NCI-H1092 (cell line): ENCODE results near the gene USP10.

ENCODE experiments used
- DNase-seq: peaks from one replicate; lab custom pipeline; 2025; lab: John Stamatoyannopoulos, UW

Gene USP10

DNA sequence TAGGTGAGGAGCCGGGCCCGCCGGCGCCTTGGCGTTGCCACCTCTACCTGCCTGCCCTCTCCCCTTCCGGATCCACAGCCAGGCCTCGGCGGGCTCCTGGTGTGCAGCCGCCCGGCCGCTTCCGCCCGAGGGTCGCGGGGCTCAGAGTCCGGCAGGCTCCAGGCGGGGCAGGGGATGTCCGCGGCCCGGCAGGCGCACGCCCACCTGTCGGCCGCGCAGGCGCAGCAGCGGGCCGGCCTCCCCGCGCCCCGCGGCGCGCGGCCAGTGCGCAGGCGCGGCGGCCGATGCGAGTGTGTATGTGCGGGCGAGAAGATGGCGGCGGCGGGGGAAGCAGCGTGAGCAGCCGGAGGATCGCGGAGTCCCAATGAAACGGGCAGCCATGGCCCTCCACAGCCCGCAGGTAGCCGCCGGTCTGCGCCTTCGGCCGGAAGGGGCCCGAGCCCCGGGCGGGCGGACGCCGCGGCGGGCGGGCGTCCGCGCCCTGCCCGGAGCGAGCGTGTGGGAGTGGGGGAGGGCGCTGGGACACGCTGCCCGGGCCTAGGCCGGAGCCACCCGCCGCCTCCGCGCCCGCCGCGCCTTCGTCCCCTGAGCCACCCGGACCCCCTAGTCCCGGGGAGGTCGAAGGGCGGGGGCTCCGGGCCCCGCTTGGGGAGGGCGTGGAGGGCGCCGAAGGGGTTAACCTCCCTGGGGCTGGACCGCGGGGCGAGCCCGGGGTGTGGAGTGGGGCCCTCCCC, at the start of gene USP10:
TSS of gene USP10 (plus strand) at position 289 of the 734 bp plus-strand sequence. CDS start at position 380, 91 bp downstream.
- peak; percentile 78 for DNase-seq

DNA sequence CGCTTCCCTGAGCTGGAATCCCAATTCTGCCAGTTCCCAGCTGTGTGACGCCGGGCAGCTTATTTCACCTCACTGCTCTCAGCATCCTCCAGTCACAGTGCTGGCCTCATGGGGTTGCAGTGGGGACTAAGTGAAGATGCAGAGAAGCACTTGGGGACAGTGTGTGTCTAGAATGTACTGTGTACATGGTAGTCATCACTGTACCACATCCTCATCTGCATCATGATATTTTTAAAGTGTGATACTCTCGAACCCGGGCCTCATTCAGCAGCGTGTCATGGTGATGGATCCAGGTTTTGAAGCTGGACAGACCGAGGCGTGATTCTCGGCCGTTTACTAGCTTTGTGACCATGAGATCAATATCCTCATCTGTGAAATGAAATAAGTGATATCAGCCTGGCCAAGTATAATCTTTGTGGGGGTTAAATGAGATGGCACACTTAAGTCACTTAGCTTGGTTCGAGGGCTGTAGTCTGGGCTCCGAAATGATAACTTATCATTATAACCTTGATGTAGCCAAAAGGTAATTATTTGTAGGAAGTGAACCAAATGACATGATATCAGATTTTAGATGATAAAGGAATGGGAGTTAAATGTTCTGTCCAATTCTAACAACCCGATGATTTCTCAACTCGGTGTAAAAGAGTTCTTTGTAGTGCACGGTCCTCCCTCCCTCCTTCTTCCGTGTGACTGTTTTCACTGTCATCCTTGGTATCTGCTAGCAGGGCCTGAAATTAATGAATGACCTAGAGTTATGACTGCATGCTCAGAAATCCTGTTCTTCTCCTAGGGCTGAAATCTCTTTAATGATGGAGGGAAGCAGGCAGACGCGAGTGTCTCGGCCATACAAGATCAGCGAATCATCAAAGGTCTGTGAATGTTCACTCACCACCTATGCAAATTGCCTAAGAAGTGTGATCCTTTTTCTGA, 49.5 kb upstream of the USP10 start:
- no peak for DNase-seq

GRCh38 chr16:84652566-84652965, 47.2 kb upstream of the USP10 start:
- no peak for DNase-seq

- no peak for DNase-seq
These were observed 45.6 kb upstream of the USP10 start for GRCh38 chr16:84654238-84654637.

DNA sequence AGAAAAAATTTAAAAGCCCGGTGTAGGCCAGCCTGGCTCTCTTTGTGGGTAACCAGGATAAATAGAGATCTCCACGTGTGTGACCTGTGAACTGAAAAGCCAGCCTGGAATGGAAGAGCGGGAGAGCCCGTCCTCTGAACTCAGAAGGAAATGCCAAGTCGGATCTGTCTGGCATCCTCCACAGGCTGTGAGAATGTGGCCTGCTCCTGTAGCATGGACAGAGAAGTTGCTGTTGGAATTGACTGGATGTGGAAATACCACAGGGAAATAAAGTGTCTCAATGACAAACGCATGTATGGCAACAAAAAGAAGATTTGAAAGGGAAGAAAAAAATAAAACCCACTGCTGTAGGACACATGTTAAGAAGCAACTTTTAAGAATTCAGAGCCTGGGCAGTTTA, 44.8 kb upstream of the USP10 start:
- no peak for DNase-seq

DNA sequence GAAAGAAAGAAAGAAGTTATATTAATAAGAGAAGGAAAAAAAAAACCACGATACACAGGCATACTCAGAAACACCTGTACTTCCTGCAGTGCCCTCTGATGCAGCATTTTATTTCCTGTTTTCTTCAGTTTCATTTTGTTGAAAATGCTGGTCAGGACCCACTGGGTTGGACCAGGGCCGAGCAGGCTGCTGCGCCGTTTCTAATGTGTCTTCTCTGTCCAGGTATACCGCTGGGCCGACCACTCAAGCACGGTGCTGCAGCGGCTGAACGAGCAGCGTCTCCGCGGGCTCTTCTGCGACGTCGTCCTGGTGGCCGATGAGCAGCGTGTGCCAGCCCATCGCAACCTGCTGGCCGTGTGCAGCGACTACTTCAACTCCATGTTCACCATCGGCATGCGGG, 43.2 kb upstream of the USP10 start:
- no peak for DNase-seq

DNA sequence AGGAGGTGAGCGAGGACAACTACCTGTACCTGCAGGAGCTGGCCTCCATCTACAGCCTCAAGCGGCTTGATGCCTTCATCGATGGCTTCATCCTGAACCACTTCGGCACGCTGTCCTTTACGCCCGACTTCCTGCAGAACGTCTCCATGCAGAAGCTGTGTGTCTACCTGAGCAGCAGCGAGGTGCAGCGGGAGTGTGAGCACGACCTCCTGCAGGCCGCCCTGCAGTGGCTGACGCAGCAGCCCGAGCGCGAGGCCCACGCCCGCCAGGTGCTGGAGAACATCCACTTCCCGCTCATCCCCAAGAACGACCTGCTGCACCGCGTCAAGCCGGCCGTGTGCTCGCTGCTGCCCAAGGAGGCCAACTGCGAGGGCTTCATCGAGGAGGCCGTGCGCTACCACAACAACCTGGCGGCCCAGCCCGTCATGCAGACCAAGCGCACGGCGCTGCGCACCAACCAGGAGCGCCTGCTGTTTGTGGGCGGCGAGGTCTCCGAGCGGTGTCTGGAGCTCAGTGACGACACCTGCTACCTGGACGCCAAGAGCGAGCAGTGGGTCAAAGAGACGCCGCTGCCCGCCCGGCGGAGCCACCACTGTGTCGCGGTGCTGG, 42.5 kb upstream of the USP10 start:
- no peak for DNase-seq

DNA sequence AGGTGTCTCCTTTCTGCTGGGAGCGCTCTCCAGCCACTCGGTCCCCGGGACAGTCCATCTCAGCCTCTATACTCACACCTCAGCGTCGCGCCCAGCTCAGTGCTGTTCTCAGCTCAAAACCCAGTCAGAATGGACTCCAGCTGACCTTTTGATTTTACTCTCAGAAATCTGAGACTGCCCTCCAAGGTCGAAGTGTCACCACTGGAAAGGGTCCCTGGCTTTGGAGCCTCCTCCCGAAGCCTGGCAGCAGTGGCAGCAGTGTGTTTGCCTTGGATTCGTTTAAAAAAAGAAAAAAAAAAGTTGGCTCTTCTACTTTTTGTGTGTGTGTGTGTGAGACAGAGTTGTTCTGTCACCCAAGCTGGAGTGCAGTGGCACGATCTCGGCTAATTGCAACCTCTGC, 41.1 kb upstream of the USP10 start:
- DNase-seq = no peak

- DNase-seq = no peak
These were observed 40.0 kb upstream of the USP10 start for GRCh38 chr16:84659656-84660300.

GRCh38 chr16:84660973-84661372, 38.8 kb upstream of the USP10 start:
- DNase-seq = no peak

DNA sequence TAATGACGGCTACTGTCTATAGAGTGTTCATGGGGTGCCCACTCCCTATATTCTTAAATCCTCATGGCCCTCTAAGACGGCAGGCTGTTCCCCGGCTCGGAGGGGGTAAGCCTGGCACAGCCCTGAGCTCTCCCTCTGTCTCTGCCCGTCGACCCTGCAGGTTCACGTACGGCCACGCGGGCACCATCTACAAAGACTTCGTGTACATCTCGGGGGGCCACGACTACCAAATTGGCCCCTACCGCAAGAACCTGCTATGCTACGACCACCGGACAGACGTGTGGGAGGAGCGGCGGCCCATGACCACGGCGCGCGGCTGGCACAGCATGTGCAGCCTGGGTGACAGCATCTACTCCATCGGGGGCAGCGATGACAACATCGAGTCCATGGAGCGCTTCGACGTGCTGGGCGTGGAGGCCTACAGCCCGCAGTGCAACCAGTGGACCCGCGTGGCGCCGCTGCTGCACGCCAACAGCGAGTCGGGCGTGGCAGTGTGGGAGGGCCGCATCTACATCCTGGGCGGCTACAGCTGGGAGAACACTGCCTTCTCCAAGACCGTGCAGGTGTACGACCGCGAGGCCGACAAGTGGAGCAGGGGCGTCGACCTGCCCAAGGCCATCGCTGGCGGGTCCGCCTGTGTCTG, 38.3 kb upstream of the USP10 start:
- DNase-seq = no peak

GRCh38 chr16:84662471-84662870, 37.3 kb upstream of the USP10 start:
- DNase-seq = no peak

DNA sequence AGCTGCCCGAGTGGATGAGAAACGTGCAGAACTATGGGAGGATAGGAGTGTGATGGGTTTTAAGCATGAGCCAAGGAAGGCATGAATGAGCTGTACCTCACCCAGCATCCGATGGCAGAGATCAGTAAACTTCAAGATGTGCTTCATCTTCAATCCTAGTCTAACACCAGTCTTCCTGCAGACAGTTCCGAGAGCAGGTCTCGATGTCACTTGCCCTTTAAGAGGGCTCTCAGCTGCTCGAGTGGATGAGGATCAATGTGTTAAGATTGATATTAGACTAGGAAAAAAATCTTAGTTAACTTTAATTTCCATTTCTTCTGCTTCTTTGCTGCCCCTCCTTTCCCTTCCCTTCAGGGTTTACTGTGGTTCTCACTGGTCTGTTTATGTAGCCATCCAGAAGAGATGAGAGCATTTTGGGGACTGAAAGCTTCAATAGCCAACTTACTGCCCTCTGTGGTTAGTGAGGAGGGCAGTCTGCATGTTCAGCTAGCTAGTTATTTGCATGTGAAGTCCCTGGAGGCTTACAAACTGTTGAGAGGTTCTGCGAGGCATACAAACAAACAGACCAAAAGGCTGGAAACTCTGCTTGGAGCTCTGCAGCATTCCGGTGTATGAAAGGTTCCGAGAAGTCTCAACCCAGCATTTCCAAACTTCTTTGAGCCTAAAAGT, 36.2 kb upstream of the USP10 start:
- no peak for DNase-seq

GRCh38 chr16:84665359-84665758, 34.4 kb upstream of the USP10 start:
- no peak for DNase-seq

GRCh38 chr16:84665843-84666242, 34.0 kb upstream of the USP10 start:
- DNase-seq = no peak

- DNase-seq = no peak
These were observed 32.0 kb upstream of the USP10 start for GRCh38 chr16:84667600-84668309.

DNA sequence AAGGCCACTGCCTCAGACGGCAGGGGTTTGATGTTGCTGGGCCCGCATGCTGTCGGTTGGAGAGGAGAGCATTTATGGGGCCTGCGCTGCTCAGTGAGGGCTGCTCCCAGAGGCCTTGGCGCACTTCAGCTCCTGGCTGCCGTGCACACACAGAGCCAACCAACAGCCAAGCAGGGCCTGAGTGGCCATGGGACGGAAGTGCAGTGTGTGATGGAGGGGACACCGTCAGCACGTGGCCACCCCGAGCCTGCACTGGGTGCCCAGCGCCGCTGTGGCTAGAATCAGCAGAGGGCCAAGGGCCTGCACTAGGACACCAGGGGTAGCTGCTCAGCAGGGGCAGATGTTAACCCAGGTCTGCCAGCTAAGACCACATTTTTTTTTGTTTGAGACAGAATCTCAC, 29.7 kb upstream of the USP10 start:
- DNase-seq = no peak

- peak; percentile 11 for DNase-seq
These were observed 27.3 kb upstream of the USP10 start for GRCh38 chr16:84672276-84673202.

DNA sequence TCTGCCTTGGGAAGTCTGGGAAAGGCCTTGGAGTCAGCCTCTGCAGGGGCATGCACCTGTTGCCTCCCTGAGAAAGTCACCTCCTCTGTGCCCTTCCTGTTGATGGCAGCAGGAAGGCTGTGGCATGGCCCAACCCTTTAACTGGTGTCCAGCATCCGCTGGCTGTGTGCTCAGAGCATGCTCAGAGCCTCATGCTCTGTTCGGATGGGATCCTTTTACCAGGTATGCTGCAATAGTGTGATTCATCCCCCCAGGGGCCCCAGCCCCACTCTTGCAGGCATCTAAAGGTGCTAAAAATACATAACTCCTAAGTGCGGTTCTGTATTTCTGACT, 26.6 kb upstream of the USP10 start:
- no peak for DNase-seq

DNA sequence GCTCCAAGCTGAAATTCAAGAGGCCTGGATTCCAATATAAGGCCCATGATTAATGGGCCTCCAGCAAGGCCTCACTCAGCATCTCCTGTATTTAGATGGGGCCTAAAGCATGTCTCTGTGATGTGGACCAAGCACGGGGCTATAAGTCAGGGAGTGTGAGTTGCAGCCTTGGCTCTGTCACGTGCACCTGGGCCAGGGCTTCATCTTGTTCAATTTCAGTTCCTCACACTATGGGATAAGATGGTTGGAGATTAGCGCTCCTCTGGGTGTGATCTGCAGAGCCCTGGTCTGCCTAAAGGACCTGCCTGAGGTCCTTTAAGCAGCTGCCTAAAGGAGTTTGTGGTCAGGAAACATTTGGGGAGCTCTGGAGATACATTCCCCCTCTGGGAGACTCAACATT, 26.2 kb upstream of the USP10 start:
- no peak for DNase-seq
